H1 (cell line): ENCODE measurements around the gene SLC52A1. TPM values are rescaled to one million over a fixed set of nuclear protein-coding genes. Genes with fewer than 3 reads are reported as not detected.

ENCODE experiments used
- CTCF ChIA-PET: fragments of 300-600 bp; sonication (Branson Sonifier 250); formaldehyde crosslinking; loops from one replicate; lab custom pipeline; 2021; ENCODE audit not compliant: partially characterized antibody; lab: Charles Lee
- POLR2A ChIA-PET: fragments of 300-600 bp; sonication (Branson Sonifier 250); formaldehyde crosslinking; loops from one replicate; lab custom pipeline; 2021; ENCODE audit warnings: inconsistent platforms; ENCODE audit not compliant: partially characterized antibody; lab: Charles Lee
- DNase-seq, 2 experiments: peaks; one replicate each; pipeline versions ENCODE4 v3.0.0 to v3.0.0-alpha.2; 2010 to 2022; ENCODE audit warnings: low spot score in 2 of 2, low read depth in 1 of 2, mixed read lengths in 1 of 2
- FAIRE-seq: peaks from 2 replicates; lab custom pipeline; 2011; peaks lifted over from hg19 to GRCh38; lab: Jason Lieb, UNC
- H2AFZ ChIP-seq: 2 replicates; pipeline ENCODE4 v1.8.1; 2012; ENCODE audit warnings: low read length, inconsistent platforms
- H2AK5ac ChIP-seq: 2 replicates; pipeline ENCODE4 v1.6.1; 2013; ENCODE audit warnings: low read depth, low read length
- H2BK120ac ChIP-seq: replicated peaks from 2 replicates; pipeline ENCODE3; 2013; ENCODE audit warnings: low read depth, low read length, inconsistent platforms
- H2BK12ac ChIP-seq: 2 replicates; pipeline ENCODE4 v1.6.1; 2013; ENCODE audit warnings: low read depth, low read length
- H2BK15ac ChIP-seq: 2 replicates; pipeline ENCODE4 v1.6.1; 2013; ENCODE audit warnings: low read length
- H2BK20ac ChIP-seq: 2 replicates; pipeline ENCODE4 v1.6.1; 2013; ENCODE audit warnings: low read length
- H2BK5ac ChIP-seq: 2 replicates; pipeline ENCODE4 v1.6.1; 2013; ENCODE audit warnings: low read depth, low read length
- H3K14ac ChIP-seq: 2 replicates; pipeline ENCODE4 v1.6.1; 2013; ENCODE audit warnings: inconsistent platforms; ENCODE audit not compliant: insufficient read length
- H3K18ac ChIP-seq: 2 replicates; pipeline ENCODE4 v1.6.1; 2013; ENCODE audit warnings: low read length; ENCODE audit errors: extremely low read depth
- H3K23ac ChIP-seq: 2 replicates; pipeline ENCODE4 v1.6.1; 2013; ENCODE audit warnings: inconsistent platforms; ENCODE audit not compliant: insufficient read length
- H3K23me2 ChIP-seq: 2 replicates; pipeline ENCODE4 v1.6.1; 2013; ENCODE audit warnings: low read depth, low read length
- H3K27ac ChIP-seq: 2 replicates; pipeline ENCODE4 v1.6.1; 2011; ENCODE audit warnings: low read depth, low read length, inconsistent platforms
- H3K27me3 ChIP-seq, 4 experiments: replicated peaks in 1 of 4; 1 replicate in 1 of 4; 2 replicates in 3 of 4; pipeline versions ENCODE4 v1.6.1 to v1.8.1; 2011 to 2013; ENCODE audit warnings: low read length in 3 of 4, mild to moderate bottlenecking in 3 of 4, inconsistent platforms in 2 of 4, mixed read lengths in 2 of 4, moderate library complexity in 1 of 4; ENCODE audit not compliant: control insufficient read depth in 3 of 4, insufficient read depth in 3 of 4; ENCODE audit errors: extremely low read depth in 1 of 4
- H3K36me3 ChIP-seq, 4 experiments: 2 replicates each; pipeline versions ENCODE4 v1.6.1 to v1.8.1; 2011 to 2013; ENCODE audit warnings: mild to moderate bottlenecking in 4 of 4, low read length in 3 of 4, moderate library complexity in 2 of 4, control low read depth in 1 of 4, inconsistent platforms in 1 of 4; ENCODE audit not compliant: insufficient read depth in 4 of 4, control insufficient read depth in 2 of 4
- H3K4ac ChIP-seq: replicated peaks from 2 replicates; pipeline ENCODE3; 2013; ENCODE audit warnings: low read length, low read depth, mixed read lengths, inconsistent platforms; ENCODE audit not compliant: insufficient read length
- H3K4me1 ChIP-seq, 4 experiments: replicated peaks in 1 of 4; 1 replicate in 1 of 4; 2 replicates in 3 of 4; pipeline versions ENCODE4 v1.6.1 to v1.8.1; 2011 to 2013; ENCODE audit warnings: low read length in 3 of 4, inconsistent platforms in 2 of 4, mixed read lengths in 1 of 4; ENCODE audit not compliant: insufficient read depth in 4 of 4, control insufficient read depth in 3 of 4
- H3K4me2 ChIP-seq, 2 experiments: 2 replicates each; pipeline versions ENCODE4 v1.6.1 to v1.8.1; 2011 to 2013; ENCODE audit warnings: low read depth in 2 of 2, low read length in 2 of 2, control low read depth in 1 of 2, inconsistent platforms in 1 of 2, mild to moderate bottlenecking in 1 of 2; ENCODE audit not compliant: insufficient read depth in 1 of 2
- H3K4me3 ChIP-seq, 4 experiments: fragments of 200-600, 300-600 bp in 1 of 4; sonication (generic), shearing (Covaris generic), sonication (Bioruptor Twin) in 1 of 4; 2 replicates each; pipeline versions ENCODE4 v1.5.1 to v1.8.1; 2011 to 2016; ENCODE audit warnings: low read length in 4 of 4, low read depth in 3 of 4, control low read depth in 2 of 4, inconsistent platforms in 2 of 4, mild to moderate bottlenecking in 2 of 4, mixed read lengths in 1 of 4, moderate library complexity in 1 of 4; ENCODE audit not compliant: insufficient read depth in 2 of 4; ENCODE audit errors: extremely low read depth in 1 of 4
- H3K56ac ChIP-seq: replicated peaks from 2 replicates; pipeline ENCODE3; 2013; ENCODE audit warnings: low read depth, mild to moderate bottlenecking, mixed read lengths, low read length, inconsistent platforms; ENCODE audit not compliant: insufficient read length
- H3K79me1 ChIP-seq: 2 replicates; pipeline ENCODE4 v1.6.1; 2013; ENCODE audit warnings: low read depth, low read length, control low read depth
- H3K79me2 ChIP-seq, 2 experiments: 2 replicates each; pipeline versions ENCODE4 v1.6.1 to v1.8.1; 2012 to 2013; ENCODE audit warnings: low read length in 2 of 2, mild to moderate bottlenecking in 2 of 2, inconsistent platforms in 1 of 2; ENCODE audit not compliant: insufficient read depth in 2 of 2, control insufficient read depth in 1 of 2
- H3K9ac ChIP-seq, 4 experiments: replicated peaks in 1 of 4; 1 replicate in 1 of 4; 2 replicates in 3 of 4; pipeline versions ENCODE4 v1.6.1 to v1.8.1; 2011 to 2013; ENCODE audit warnings: low read depth in 3 of 4, low read length in 3 of 4, control low read depth in 2 of 4, mild to moderate bottlenecking in 2 of 4, moderate library complexity in 2 of 4, inconsistent platforms in 1 of 4; ENCODE audit errors: extremely low read depth in 1 of 4
- H3K9me3 ChIP-seq, 2 experiments: 2 replicates each; pipeline versions ENCODE4 v1.6.1 to v1.8.1; 2012 to 2013; ENCODE audit warnings: mild to moderate bottlenecking in 2 of 2, moderate library complexity in 2 of 2, control low read depth in 1 of 2, inconsistent platforms in 1 of 2, low read depth in 1 of 2, low read length in 1 of 2, mixed read lengths in 1 of 2; ENCODE audit not compliant: insufficient read depth in 2 of 2
- H4K20me1 ChIP-seq, 2 experiments: replicated peaks in 1 of 2; 2 replicates each; pipeline versions ENCODE3 to v1.8.1; 2011 to 2013; ENCODE audit warnings: inconsistent platforms in 2 of 2, low read length in 2 of 2, mild to moderate bottlenecking in 1 of 2; ENCODE audit not compliant: insufficient read depth in 2 of 2, control insufficient read depth in 1 of 2
- H4K5ac ChIP-seq: 2 replicates; pipeline ENCODE4 v1.6.1; 2013; ENCODE audit warnings: low read length, low read depth, mixed read lengths, inconsistent platforms; ENCODE audit not compliant: insufficient read length
- H4K8ac ChIP-seq: 2 replicates; pipeline ENCODE4 v1.8.0; 2013; ENCODE audit warnings: mild to moderate bottlenecking, moderate library complexity, low read length, inconsistent platforms; ENCODE audit not compliant: insufficient read depth; ENCODE audit errors: extremely low read depth
- H4K91ac ChIP-seq: replicated peaks from 2 replicates; pipeline ENCODE3; 2013; ENCODE audit warnings: low read length, mixed read lengths, inconsistent platforms; ENCODE audit not compliant: insufficient read length
- CBX8 ChIP-seq: fragments of 300-800, 300-1000 bp; sonication (generic); IDR thresholded peaks from 2 replicates; pipeline ENCODE4 v1.7.1; 2016; ENCODE audit warnings: low read depth, low read length, borderline replicate concordance
- WGBS, 2 experiments: shearing (Covaris generic) in 1 of 2; methylation state at CpG; one replicate each; pipeline versions ENCODE4 v1.1.6 to v1.1.7; 2013 to 2015; ENCODE audit warnings: low lambda C conversion rate in 2 of 2, mixed read lengths in 2 of 2, inconsistent platforms in 1 of 2, low coverage in 1 of 2, missing lambda C conversion rate in 1 of 2; ENCODE audit not compliant: insufficient replicate concordance in 2 of 2, insufficient coverage in 1 of 2, insufficient read length in 1 of 2; ENCODE audit errors: extremely low coverage in 1 of 2, missing lambda C conversion rate in 1 of 2; 5-methylcytosine and 5-hydroxymethylcytosine counted together
- polyA plus RNA-seq, 7 experiments: library from polyadenylated mRNA; depleted of rRNA in 3 of 7; stranded (reverse) in 5 of 7; unstranded in 2 of 7; fragments of >200 nt in 5 of 7; fragments of 200-250 nt in 2 of 7; gene quantifications; 1 replicate in 5 of 7; 2 replicates in 1 of 7; 4 replicates in 1 of 7; pipeline versions ENCODE4 v1.2.1 to v1.2.3, GENCODE V29; 2011 to 2013; ENCODE audit warnings: missing spikeins in 2 of 7, mixed read lengths in 2 of 7
- total RNA-seq: library from RNA; stranded (reverse); fragmentation: NEBNext Ultra II Directional; extraction: Animal tissue kit (Norgen Biotek cat#: 25700); gene quantifications from 2 replicates; pipeline ENCODE4 v1.2.1, GENCODE V29; 2021

Gene SLC52A1
- total and polyA plus RNA-seq, 2 of the 8 experiments (the other 6 are each of a cell fraction or from before 2014, with no cell fraction given), result 0.61 to 0.67 TPM

GRCh38 chr17:5034063-5034462 lies 1.2 kb downstream of the SLC52A1 start:
- no peaks in the 10 kb centered on the region for H3K36me3 ChIP-seq
- no peak overlapping the region for H2AK5ac ChIP-seq
- POLR2A ChIA-PET, result interaction anchor here (0.8 to 2.0 kb wide), 6 partner anchors 8 to 66 kb away, joined by 3 to 7 read pairs (median 4); no protein-coding TSS in a partner anchor
- no peak overlapping the region for H3K9ac ChIP-seq
- no peaks in the 10 kb centered on the region for H4K20me1 ChIP-seq
- no peak overlapping the region for H4K8ac ChIP-seq
- no peak overlapping the region for H2BK120ac ChIP-seq
- no peaks in the 10 kb centered on the region for H3K9me3 ChIP-seq
- no peak overlapping the region for H4K5ac ChIP-seq
- no peak overlapping the region for H2BK5ac ChIP-seq
- H2BK12ac ChIP-seq, result no peak overlapping the region
- H4K91ac ChIP-seq, result no peak overlapping the region
- no peak overlapping the region for H3K4ac ChIP-seq
- TF ChIP-seq CBX8, result no peak
- H3K23me2 ChIP-seq, result peaks cover 4% of the 10 kb centered on the region; the same call in 1 of the 2 replicates
- no peak overlapping the region for H3K4me2 ChIP-seq
- H3K4me1 ChIP-seq, result no peaks in the 10 kb centered on the region; a peak in 1 of 7 replicates
- DNase-seq, result no peak
- H3K23ac ChIP-seq, result no peak overlapping the region
- H3K79me1 ChIP-seq, result no peaks in the 10 kb centered on the region
- H3K18ac ChIP-seq, result no peak overlapping the region
- no peak overlapping the region for H2BK20ac ChIP-seq
- CTCF ChIA-PET, result interaction anchor here (0.8 to 11.5 kb wide), 6 partner anchors 8 to 228 kb away, joined by 3 to 102 read pairs (median 6); no protein-coding TSS in a partner anchor
- H3K79me2 ChIP-seq, result no peaks in the 10 kb centered on the region
- H3K27ac ChIP-seq, result no peak overlapping the region
- H2AFZ ChIP-seq, result no peak overlapping the region
- 94% methylated on average over 5 of the region's 5 CpGs; no CpG with 5 or more reads in 1 of the 2 experiments for WGBS, 2 experiments
- H3K4me3 ChIP-seq, result no peak overlapping the region
- H3K14ac ChIP-seq, result no peak overlapping the region
- H3K56ac ChIP-seq, result no peak overlapping the region
- H2BK15ac ChIP-seq, result peak overlapping the region; percentile 46; the same call in 1 of the 2 replicates
- H3K27me3 ChIP-seq, result peaks cover 0 to 14% (median 1%) of the 10 kb centered on the region in 4 experiments; a peak in 5 of 7 replicates
- no peak for FAIRE-seq
